NCI-H345 (cell line): ENCODE data around the gene CPNE2.
"Not testable (repeated sequence)": the region's sequence is repeated elsewhere in the genome, so short reads cannot be mapped to it uniquely, and the experiment has no call there.

Experiments
- DNase-seq: peaks from one replicate; lab custom pipeline; 2025; lab: John Stamatoyannopoulos, UW

CPNE2 gene

GRCh38 chr16:57167538-57167937 lies 75.2 kb downstream of the CPNE2 start:
- no peak for DNase-seq

DNA sequence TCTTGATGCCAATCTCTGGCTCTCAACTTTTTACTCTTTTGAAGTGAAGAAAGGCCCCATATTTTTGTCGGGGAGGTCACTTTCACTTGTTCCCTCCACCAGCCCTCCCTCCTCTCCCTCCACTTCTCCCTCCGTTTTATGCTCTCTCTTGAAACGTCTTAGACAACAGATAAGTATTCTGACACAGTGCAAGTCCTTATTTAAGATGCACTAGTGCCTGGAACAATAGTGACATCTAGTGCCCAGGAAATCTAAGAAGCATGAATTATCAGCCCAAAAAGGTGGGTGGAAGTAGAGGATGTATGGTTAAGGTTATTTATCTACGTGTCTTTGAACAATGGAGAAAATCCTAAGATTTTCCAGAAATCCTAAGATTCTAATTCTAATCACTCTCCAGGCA lies 75.6 kb downstream of the CPNE2 start:
- DNase-seq, result no peak

DNA sequence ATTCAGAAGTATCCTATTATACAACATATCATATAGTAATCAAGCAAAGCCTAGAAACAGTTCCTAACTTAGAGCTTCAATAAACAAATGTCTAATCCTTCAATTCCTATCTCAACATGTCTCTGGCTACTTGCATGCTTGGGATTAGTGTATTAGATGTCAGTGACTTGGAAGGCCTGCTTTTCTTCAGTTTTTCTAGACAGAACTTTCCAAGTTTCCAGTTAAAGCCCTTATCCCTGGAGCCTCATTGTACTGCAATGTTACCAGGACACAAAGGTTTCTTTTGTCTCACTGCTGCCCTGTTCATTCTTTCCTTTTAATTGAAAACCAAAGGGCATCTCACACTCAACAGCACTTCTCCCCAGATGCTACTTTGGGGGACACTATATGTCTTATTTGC lies 76.9 kb downstream of the CPNE2 start:
- DNase-seq, result no peak

GRCh38 chr16:57172721-57173290 lies 80.4 kb downstream of the CPNE2 start:
- no peak for DNase-seq

DNA sequence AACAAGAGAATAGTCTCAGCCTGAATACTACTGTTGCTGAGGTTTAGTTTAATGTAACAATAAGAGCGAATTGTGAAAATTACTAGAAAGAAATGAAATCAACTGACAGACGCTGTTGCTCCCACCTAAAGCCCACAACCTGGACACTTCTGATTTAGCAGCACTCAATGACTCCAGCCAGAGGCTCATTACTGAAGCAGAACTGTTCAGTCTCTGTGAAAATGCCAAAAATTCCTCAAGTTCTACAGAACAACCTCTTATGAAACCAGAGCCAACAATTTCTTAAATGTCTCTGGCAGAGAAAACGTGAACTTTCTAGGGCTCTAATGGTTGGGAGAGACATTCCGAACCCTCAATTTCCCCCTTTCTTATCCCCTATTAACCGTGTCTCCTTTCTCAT lies 83.5 kb downstream of the CPNE2 start:
- no peak for DNase-seq

- no peak for DNase-seq
Measured at GRCh38 chr16:57178196-57178595, 85.8 kb downstream of the CPNE2 start.

DNA sequence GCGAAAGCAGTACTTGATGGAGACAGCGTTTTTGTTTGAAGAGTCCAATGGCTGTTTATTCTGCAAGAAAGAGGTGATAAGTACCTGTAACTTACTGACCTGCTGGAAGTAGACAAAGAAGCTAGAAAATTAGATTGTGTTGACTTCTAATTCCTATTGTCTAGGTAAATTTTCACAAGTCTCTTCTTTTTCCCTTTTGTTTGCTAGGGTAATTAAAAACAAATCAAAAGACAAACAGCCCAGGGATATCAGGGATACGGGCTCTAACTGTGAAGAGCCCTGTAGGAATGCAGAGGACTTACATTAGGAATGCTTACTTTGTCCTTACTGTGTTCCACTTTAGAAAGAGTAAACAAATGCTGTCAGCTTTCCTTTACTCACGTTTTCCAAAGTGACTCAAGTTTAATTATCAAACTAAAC lies 86.4 kb downstream of the CPNE2 start:
- no peak for DNase-seq

DNA sequence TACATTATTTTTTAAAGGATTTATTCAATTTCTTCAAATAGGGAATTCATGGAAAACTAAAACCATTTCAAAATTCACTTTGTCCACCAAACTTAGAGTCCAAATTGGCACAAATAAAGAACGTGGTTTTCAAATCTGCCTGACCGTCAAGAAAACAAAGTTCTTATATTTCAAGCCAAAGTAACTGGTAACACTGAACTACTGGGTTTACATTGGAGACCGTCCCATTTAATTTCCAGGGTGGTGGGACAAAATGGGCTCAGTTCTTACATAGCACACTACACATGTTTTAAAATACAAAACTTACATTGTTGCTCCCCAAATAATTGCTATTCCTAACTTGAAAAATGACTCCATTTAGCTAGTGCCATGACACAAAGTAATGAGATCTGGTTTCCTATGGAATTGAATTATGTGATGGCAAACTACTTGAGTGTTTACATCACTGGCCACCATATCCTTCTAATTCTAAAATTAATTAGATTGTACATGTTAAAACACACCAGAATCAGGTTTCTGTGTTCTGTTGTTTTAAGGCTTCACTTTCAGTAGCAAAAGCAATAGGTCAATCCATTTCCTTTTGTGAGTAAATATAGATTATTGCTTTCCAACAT lies 86.9 kb downstream of the CPNE2 start:
- DNase-seq, result no peak

DNA sequence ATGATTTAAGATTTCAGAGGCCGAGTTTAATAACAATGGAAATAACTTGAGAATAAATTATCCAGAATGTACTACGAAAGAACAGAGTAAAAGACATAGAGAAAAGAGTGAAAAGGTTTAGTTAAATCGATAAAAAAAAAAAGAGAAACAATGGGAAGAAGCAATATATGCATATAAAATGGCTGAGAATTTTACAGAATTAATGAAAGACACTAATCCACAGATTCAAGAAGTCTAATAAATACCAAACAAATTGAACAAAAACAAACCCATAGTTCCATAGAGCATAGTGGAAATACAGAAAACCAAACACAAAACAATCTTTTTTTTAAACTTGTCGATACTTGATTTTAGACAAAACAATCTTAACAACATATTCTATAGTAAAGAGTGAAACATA lies 91.7 kb downstream of the CPNE2 start:
- no peak for DNase-seq

DNA sequence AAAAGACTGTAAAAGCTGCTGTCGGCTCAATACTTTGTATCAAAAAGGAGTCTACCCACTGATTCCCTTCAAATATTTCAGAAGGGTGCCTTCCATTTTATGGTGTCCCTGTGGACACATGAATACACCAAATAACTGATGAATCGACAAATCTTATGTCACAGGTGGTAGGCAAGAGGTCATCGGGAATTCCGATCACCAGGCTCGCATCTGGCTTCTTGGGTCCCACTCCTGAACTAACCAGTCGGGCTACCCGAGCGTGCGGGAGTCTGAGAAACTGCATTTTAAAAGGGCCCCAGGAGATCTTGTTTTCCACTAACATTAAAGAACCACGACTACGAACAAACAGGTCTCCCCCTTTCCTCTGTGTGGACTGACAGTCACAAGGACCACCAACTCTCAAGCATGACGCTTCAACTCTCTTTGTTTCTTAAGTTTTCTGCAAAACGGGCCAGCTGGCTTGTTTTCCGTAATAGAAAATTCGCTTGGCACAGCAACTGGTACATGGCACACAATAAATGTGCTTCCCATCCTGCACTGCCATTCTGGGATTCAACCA lies 92.6 kb downstream of the CPNE2 start:
- no peak for DNase-seq

- DNase-seq, result peak; percentile 22
Measured at GRCh38 chr16:57185446-57185944, 93.1 kb downstream of the CPNE2 start.

GRCh38 chr16:57185945-57186871 lies 93.8 kb downstream of the CPNE2 start, which contains the start of the genes PSME3IP1 and RSPRY1:
Gene PSME3IP1 (minus strand): TSS chr16:57186039. CDS start chr16:57173854, 12,185 bp downstream.
Gene RSPRY1 (plus strand): TSS chr16:57186329. CDS start chr16:57204659, 18,330 bp downstream.
- DNase-seq, result peak; percentile 98

DNA sequence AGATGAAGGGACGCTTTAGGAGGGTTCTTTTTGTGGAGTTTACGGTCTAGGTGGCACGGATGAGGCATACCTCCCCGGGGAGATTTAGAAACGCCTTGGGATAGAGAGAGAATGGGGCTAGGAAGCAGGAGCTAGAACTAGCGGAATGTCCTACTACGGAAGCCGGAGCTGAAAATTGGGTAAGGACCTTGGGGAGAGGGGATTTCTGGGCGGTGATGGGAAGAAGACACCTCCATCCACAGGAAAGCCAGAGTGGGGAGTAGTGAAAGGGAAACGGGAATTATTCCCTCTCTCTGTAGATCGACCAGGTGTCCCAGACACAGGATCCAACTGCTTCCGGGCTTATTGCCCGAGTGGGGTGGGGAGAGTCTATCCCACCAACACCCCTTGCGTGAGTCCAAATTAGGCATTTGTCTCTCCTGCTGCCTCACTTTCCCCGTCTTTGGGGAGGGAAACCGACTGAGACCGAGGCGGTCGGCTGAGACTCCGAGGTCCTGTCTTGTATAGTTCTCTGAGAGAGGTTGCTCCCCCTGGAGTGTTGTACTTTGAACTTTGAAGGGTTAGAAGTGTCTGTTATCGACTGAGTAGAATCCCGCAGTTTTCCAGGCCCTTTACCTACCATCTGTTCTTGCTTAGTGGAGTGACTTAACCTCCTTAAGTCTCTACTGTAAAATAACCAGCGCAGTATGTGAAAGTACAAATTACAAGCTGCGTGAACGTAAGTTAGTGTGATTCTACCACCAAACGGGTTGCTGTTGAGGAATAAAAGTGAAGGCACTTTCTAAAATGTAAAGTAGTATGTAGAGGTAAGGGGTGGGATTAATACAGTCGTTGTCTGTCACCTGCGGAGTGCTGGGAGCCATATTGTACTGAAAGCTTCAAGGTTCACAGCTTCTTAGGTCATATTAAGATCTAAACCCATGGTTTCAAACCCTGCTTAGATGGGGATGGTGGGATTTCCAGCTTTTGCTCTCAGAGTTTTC lies 94.8 kb downstream of the CPNE2 start:
- no peak for DNase-seq

GRCh38 chr16:57187902-57188710 lies 95.7 kb downstream of the CPNE2 start:
- DNase-seq, result not testable (repeated sequence)

- no peak for DNase-seq
Measured at GRCh38 chr16:57188711-57189002, 96.3 kb downstream of the CPNE2 start.

- DNase-seq, result not testable (repeated sequence)
Measured at GRCh38 chr16:57189527-57189926, 97.1 kb downstream of the CPNE2 start.

- DNase-seq, result no peak
Measured at GRCh38 chr16:57190136-57190535, 97.8 kb downstream of the CPNE2 start.

- DNase-seq, result no peak
Measured at GRCh38 chr16:57191056-57191571, 98.7 kb downstream of the CPNE2 start.

DNA sequence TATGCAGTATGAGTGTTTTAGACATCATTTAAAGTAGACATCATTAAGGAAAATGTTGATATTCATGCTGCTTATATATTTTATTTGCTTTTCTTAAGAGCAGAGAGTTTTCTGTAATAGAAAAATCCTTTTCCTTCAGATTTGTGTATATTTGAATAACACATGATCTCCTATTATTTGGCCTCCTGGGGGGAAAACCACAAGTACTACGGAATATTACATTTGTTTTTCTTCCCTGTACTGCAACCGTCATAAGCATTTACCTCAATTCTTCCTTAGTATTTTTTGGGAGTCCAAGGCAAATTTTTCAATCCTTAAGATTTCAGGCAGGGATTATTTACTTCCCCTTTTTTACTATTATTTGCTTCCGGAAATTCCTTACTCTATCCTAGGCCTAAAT lies 99.8 kb downstream of the CPNE2 start:
- no peak for DNase-seq
